ENCODE measurements around the gene CBLC.

Gene CBLC

DNA sequence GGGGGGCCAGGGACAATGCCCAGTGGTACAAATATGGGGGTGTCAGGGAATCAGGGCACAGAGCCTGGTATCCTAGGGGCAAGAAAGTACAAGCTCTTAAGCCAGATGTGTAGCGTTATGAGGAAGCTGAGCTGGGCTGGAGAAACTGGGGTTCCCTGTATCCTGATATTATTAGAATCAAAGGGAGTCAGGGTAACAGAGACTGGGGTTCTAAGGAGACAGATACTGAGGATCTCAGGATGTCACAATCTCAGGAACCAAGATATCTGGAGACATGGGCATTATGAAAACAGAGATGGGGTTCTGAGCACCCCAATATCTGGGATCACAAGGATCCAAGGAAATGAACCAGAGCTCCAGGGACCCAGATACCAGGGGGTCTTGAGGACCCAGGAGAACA, 28.4 kb upstream of the CBLC start:
- Histone ChIP-seq H3K4me1 (ENCODE audit: control insufficient read depth, insufficient read depth, low read length) (peaks cover 32% of the 10 kb centered on the region), H3K27me3 (ENCODE audit: control insufficient read depth, insufficient read depth, low read length) (no peaks in the 10 kb centered on the region), H3K4me3 (ENCODE audit: low read length) (peak overlapping the region; percentile 84), H3K27ac (ENCODE audit: low read depth, low read length) (peak overlapping the region; percentile 91), H3K9ac (ENCODE audit: low read length) (peak overlapping the region; percentile 82), H3K36me3 (ENCODE audit: control insufficient read depth, insufficient read depth, low read length) (no peaks in the 10 kb centered on the region)

DNA sequence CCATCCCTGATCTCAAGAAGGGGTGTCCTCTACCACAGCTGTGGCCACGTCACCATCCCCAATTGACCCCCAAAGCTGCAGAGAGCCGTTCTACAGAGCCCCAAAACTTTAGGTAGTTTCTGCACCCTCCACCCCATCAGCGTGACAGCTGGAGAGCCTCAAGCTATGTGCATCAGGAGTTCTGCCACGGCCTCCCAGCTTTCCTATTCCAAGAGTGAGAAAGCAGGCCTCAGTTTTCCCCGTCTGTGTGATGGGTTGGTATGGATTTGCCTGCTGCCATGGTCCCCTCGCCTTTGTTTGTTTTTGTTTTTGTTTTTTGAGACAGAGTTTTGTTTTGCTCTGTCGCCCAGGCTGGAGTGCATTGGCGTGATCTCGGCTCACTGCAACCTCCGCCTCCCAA, 27.7 kb upstream of the CBLC start:
- no peaks in the 10 kb centered on the region for H3K27me3 ChIP-seq (ENCODE audit: control insufficient read depth, insufficient read depth, low read length)
- H3K36me3 ChIP-seq (ENCODE audit: control insufficient read depth, insufficient read depth, low read length), result no peaks in the 10 kb centered on the region
- peak overlapping the region; percentile 82 for H3K9ac ChIP-seq (ENCODE audit: low read length)
- no peak overlapping the region for H3K27ac ChIP-seq (ENCODE audit: low read depth, low read length)
- H3K4me1 ChIP-seq (ENCODE audit: control insufficient read depth, insufficient read depth, low read length), result peaks cover 34% of the 10 kb centered on the region
- peak overlapping the region; percentile 84 for H3K4me3 ChIP-seq (ENCODE audit: low read length)

DNA sequence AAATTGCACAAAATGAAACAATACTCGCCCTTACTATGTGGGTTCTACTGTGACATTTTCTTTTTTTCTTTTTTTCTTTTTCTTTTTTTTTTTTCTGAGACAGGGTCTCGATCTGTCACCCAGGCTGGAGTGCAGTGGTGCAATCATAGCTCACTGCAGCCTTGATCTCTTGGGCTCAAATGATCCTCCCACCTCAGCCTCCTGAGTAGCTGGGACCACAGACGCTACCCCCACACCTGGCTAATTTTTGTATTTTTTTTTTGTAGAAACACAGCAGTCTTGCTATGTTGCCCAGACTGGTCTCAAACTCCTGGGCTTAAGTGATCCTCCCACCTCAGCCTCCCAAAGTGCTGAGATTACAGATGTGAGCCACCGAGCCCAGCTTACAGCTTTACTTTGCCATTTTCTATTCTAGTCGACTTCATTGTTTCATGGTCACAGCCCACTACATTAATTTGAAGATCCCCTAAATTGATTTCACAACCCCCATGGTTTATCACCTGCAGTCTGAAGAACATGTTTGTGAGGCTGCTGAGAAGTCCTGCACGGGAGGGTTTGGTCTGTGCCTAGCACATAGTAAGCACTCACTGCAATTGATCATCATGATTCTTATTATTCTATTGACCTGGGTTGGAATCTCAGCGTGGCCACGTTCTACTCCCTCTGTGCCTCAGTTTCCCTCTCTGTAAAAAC, 25.4 kb upstream of the CBLC start:
- Histone ChIP-seq H3K4me1 (ENCODE audit: control insufficient read depth, insufficient read depth, low read length) (peaks cover 33% of the 10 kb centered on the region), H3K36me3 (ENCODE audit: control insufficient read depth, insufficient read depth, low read length) (peaks cover 3% of the 10 kb centered on the region), H3K4me3 (ENCODE audit: low read length) (peak overlapping the region; percentile 51), H3K27me3 (ENCODE audit: control insufficient read depth, insufficient read depth, low read length) (no peaks in the 10 kb centered on the region), H3K9ac (ENCODE audit: low read length) (no peak overlapping the region), H3K27ac (ENCODE audit: low read depth, low read length) (peak overlapping the region; percentile 97)

GRCh38 chr19:44752816-44753625, 24.7 kb upstream of the CBLC start:
- Histone ChIP-seq H3K27ac (ENCODE audit: low read depth, low read length) (peak overlapping the region; percentile 97), H3K27me3 (ENCODE audit: control insufficient read depth, insufficient read depth, low read length) (no peaks in the 10 kb centered on the region), H3K9ac (ENCODE audit: low read length) (peak overlapping the region; percentile 47), H3K4me3 (ENCODE audit: low read length) (peak overlapping the region; percentile 78), H3K36me3 (ENCODE audit: control insufficient read depth, insufficient read depth, low read length) (peaks cover 3% of the 10 kb centered on the region), H3K4me1 (ENCODE audit: control insufficient read depth, insufficient read depth, low read length) (peaks cover 37% of the 10 kb centered on the region)

- Histone ChIP-seq H3K27ac (ENCODE audit: low read depth, low read length) (peak overlapping the region; percentile 97), H3K4me1 (ENCODE audit: control insufficient read depth, insufficient read depth, low read length) (peaks cover 37% of the 10 kb centered on the region), H3K36me3 (ENCODE audit: control insufficient read depth, insufficient read depth, low read length) (peaks cover 7% of the 10 kb centered on the region), H3K4me3 (ENCODE audit: low read length) (peak overlapping the region; percentile 78), H3K9ac (ENCODE audit: low read length) (peak overlapping the region; percentile 80), H3K27me3 (ENCODE audit: control insufficient read depth, insufficient read depth, low read length) (no peaks in the 10 kb centered on the region)
Observed at GRCh38 chr19:44753626-44753931, 24.1 kb upstream of the CBLC start.

- H3K27me3 ChIP-seq (ENCODE audit: control insufficient read depth, insufficient read depth, low read length), result no peaks in the 10 kb centered on the region
- peak overlapping the region; percentile 80 for H3K9ac ChIP-seq (ENCODE audit: low read length)
- H3K4me3 ChIP-seq (ENCODE audit: low read length), result peak overlapping the region; percentile 78
- H3K4me1 ChIP-seq (ENCODE audit: control insufficient read depth, insufficient read depth, low read length), result peaks cover 37% of the 10 kb centered on the region
- H3K27ac ChIP-seq (ENCODE audit: low read depth, low read length), result peak overlapping the region; percentile 97
- peaks cover 9% of the 10 kb centered on the region for H3K36me3 ChIP-seq (ENCODE audit: control insufficient read depth, insufficient read depth, low read length)
Observed at GRCh38 chr19:44753932-44754749, 23.5 kb upstream of the CBLC start.

GRCh38 chr19:44754750-44755080, 23.0 kb upstream of the CBLC start:
- Histone ChIP-seq H3K4me1 (ENCODE audit: control insufficient read depth, insufficient read depth, low read length) (peaks cover 32% of the 10 kb centered on the region), H3K27me3 (ENCODE audit: control insufficient read depth, insufficient read depth, low read length) (no peaks in the 10 kb centered on the region), H3K9ac (ENCODE audit: low read length) (peak overlapping the region; percentile 2)

GRCh38 chr19:44755219-44755618, 22.5 kb upstream of the CBLC start:
- Histone ChIP-seq H3K9ac (ENCODE audit: low read length) (peak overlapping the region; percentile 2), H3K4me3 (ENCODE audit: low read length) (peak overlapping the region; percentile 7), H3K4me1 (ENCODE audit: control insufficient read depth, insufficient read depth, low read length) (peaks cover 27% of the 10 kb centered on the region), H3K36me3 (ENCODE audit: control insufficient read depth, insufficient read depth, low read length) (peaks cover 15% of the 10 kb centered on the region), H3K27me3 (ENCODE audit: control insufficient read depth, insufficient read depth, low read length) (no peaks in the 10 kb centered on the region), H3K27ac (ENCODE audit: low read depth, low read length) (peak overlapping the region; percentile 97)

More at GRCh38 chr19:44754750-44755080, 23.0 kb upstream of the CBLC start:
- H3K36me3 ChIP-seq (ENCODE audit: control insufficient read depth, insufficient read depth, low read length), result peaks cover 11% of the 10 kb centered on the region
- peak overlapping the region; percentile 97 for H3K27ac ChIP-seq (ENCODE audit: low read depth, low read length)
- H3K4me3 ChIP-seq (ENCODE audit: low read length), result peak overlapping the region; percentile 7

- H3K36me3 ChIP-seq (ENCODE audit: control insufficient read depth, insufficient read depth, low read length), result peaks cover 17% of the 10 kb centered on the region
- H3K27me3 ChIP-seq (ENCODE audit: control insufficient read depth, insufficient read depth, low read length), result no peaks in the 10 kb centered on the region
- peak overlapping the region; percentile 25 for H3K27ac ChIP-seq (ENCODE audit: low read depth, low read length)
- no peak overlapping the region for H3K9ac ChIP-seq (ENCODE audit: low read length)
- H3K4me1 ChIP-seq (ENCODE audit: control insufficient read depth, insufficient read depth, low read length), result peaks cover 27% of the 10 kb centered on the region
- no peak overlapping the region for H3K4me3 ChIP-seq (ENCODE audit: low read length)
Observed at GRCh38 chr19:44756089-44756562, 21.6 kb upstream of the CBLC start.

- peak overlapping the region; percentile 88 for H3K27ac ChIP-seq (ENCODE audit: low read depth, low read length)
- no peak overlapping the region for H3K9ac ChIP-seq (ENCODE audit: low read length)
- H3K4me3 ChIP-seq (ENCODE audit: low read length), result peak overlapping the region; percentile 65
- peaks cover 27% of the 10 kb centered on the region for H3K4me1 ChIP-seq (ENCODE audit: control insufficient read depth, insufficient read depth, low read length)
- no peaks in the 10 kb centered on the region for H3K27me3 ChIP-seq (ENCODE audit: control insufficient read depth, insufficient read depth, low read length)
- peaks cover 17% of the 10 kb centered on the region for H3K36me3 ChIP-seq (ENCODE audit: control insufficient read depth, insufficient read depth, low read length)
Observed at GRCh38 chr19:44757057-44757734, 20.5 kb upstream of the CBLC start.

DNA sequence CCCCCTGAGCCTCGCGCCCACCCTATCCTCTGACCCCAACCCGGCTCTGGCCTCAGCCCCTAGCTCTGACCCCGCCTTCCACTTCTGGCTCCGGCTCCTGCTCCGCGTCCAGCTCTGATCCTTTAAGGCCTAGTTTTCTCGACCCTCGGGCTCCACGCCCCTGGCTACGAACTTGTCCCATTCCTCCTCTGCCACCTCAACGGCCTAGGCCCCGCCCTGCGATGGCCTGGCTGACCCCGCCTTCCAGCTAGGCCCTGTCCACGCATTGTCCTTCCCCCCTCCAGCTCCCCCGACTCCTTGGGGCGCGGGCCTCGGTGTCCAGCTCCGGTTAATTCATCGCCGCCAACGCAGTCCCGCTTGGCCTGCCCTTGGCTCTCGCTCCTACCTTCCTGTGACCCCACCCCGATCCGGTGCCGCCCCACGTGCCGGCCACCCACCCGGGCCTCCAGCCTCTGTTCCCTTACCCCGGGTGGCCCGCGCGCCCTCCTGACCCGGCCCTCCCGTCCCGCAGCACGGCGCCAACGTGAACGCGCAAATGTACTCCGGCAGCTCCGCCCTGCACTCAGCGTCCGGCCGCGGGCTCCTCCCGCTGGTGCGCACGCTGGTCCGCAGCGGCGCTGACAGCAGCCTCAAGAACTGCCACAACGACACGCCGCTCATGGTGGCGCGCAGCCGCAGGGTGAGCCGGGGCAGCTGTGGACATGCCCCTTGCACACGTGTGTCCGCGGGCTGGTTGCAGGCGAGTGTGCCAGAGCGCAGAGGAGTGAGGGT, 19.8 kb upstream of the CBLC start:
- peaks cover 17% of the 10 kb centered on the region for H3K36me3 ChIP-seq (ENCODE audit: control insufficient read depth, insufficient read depth, low read length)
- peaks cover 22% of the 10 kb centered on the region for H3K4me1 ChIP-seq (ENCODE audit: control insufficient read depth, insufficient read depth, low read length)

More for the DNA sequence above, 19.8 kb upstream of the CBLC start:
- Histone ChIP-seq H3K4me3 (ENCODE audit: low read length) (peak overlapping the region; percentile 65), H3K27me3 (ENCODE audit: control insufficient read depth, insufficient read depth, low read length) (no peaks in the 10 kb centered on the region), H3K9ac (ENCODE audit: low read length) (no peak overlapping the region), H3K27ac (ENCODE audit: low read depth, low read length) (peak overlapping the region; percentile 85)

Data from rectal smooth muscle tissue (tissue), 1 donor.